ENCODE measurements around the gene DHX34. TPM values are rescaled to one million over a fixed set of nuclear protein-coding genes. Genes with fewer than 3 reads are reported as not detected.

DHX34 gene
- total RNA-seq, 1 experiment from 2014 or later = 8.7 TPM

Other genes with a start within 250 kb of the DHX34 start
- 6.7 and 7.4 TPM in 2 replicates for gene ZC3H4, start 235.5 kb upstream of the DHX34 start, total RNA-seq (2014; rRNA removed; shearing (Covaris generic))
- gene SAE1, start 218.5 kb upstream of the DHX34 start, total RNA-seq (2014; rRNA removed; shearing (Covaris generic)) = 251 and 272 TPM in 2 replicates
- 1.8 and 2.2 TPM in 2 replicates for gene BBC3, start 118.1 kb upstream of the DHX34 start, total RNA-seq (2014; rRNA removed; shearing (Covaris generic))
- 3.2 and 6.5 TPM in 2 replicates for gene CCDC9, start 92.8 kb upstream of the DHX34 start, total RNA-seq (2014; rRNA removed; shearing (Covaris generic))
- 1.8 and 1.9 TPM in 2 replicates for gene INAFM1, start 74.4 kb upstream of the DHX34 start, total RNA-seq (2014; rRNA removed; shearing (Covaris generic))
- not detected in 2 replicates for gene C5AR1, start 39.5 kb upstream of the DHX34 start, total RNA-seq (2014; rRNA removed; shearing (Covaris generic))
- under 0.01 and 0.12 TPM in 2 replicates for gene C5AR2, start 17.1 kb upstream of the DHX34 start, total RNA-seq (2014; rRNA removed; shearing (Covaris generic))
- 24.0 and 28.8 TPM in 2 replicates for gene MEIS3, start 70.2 kb downstream of the DHX34 start, total RNA-seq (2014; rRNA removed; shearing (Covaris generic))
- gene SLC8A2, start 122.6 kb downstream of the DHX34 start, total RNA-seq (2014; rRNA removed; shearing (Covaris generic)) = 2.3 TPM in 1 of 2 replicates, not detected in the other
- gene KPTN, start 134.9 kb downstream of the DHX34 start, total RNA-seq (2014; rRNA removed; shearing (Covaris generic)) = 6.6 and 12.1 TPM in 2 replicates
- gene NAPA, start 165.7 kb downstream of the DHX34 start, total RNA-seq (2014; rRNA removed; shearing (Covaris generic)) = 93.2 and 102 TPM in 2 replicates
- gene ZNF541, start 223.8 kb downstream of the DHX34 start, total RNA-seq (2014; rRNA removed; shearing (Covaris generic)) = not detected in 2 replicates

All from RPMI7951 (cell line).